Mesenchymal stem cell (in vitro differentiated cells and primary cell): Measurements from ENCODE around the gene PFDN5.

Source experiments
- DNase-seq: peaks from one replicate; pipeline ENCODE4 v3.0.0-alpha.2; 2013
- H2AFZ ChIP-seq: one replicate; pipeline ENCODE4 v1.6.1; 2013; ENCODE audit warnings: low read depth, mild to moderate bottlenecking, control low read depth, inconsistent platforms, low read length, moderate library complexity
- H2AK5ac ChIP-seq: 2 replicates; pipeline ENCODE4 v1.6.1; 2013; ENCODE audit warnings: low read length, moderate library complexity, mild to moderate bottlenecking, inconsistent platforms; ENCODE audit not compliant: severe bottlenecking
- H2BK120ac ChIP-seq: one replicate; pipeline ENCODE4 v1.6.1; 2013; ENCODE audit warnings: low read depth, mild to moderate bottlenecking, inconsistent platforms, low read length, moderate library complexity
- H2BK12ac ChIP-seq, 2 experiments: one replicate each; pipeline ENCODE4 v1.6.1; 2013; ENCODE audit warnings: inconsistent platforms in 2 of 2, low read length in 2 of 2, mild to moderate bottlenecking in 2 of 2, moderate library complexity in 2 of 2, control low read depth in 1 of 2
- H2BK15ac ChIP-seq: one replicate; pipeline ENCODE4 v1.6.1; 2013; ENCODE audit warnings: mild to moderate bottlenecking, low read depth, inconsistent platforms; ENCODE audit not compliant: poor library complexity, severe bottlenecking
- H2BK5ac ChIP-seq: 2 replicates; pipeline ENCODE4 v1.6.1; 2013; ENCODE audit warnings: low read depth, mild to moderate bottlenecking, low read length, control low read depth, inconsistent platforms; ENCODE audit not compliant: poor library complexity, severe bottlenecking
- H3K14ac ChIP-seq, 2 experiments: one replicate each; pipeline ENCODE4 v1.6.1; 2013; ENCODE audit warnings: inconsistent platforms in 2 of 2, low read length in 2 of 2, control low read depth in 1 of 2, mild to moderate bottlenecking in 1 of 2, moderate library complexity in 1 of 2
- H3K18ac ChIP-seq, 2 experiments: one replicate each; pipeline ENCODE4 v1.6.1; 2013; ENCODE audit warnings: inconsistent platforms in 2 of 2, low read length in 2 of 2, control low read depth in 1 of 2, low read depth in 1 of 2, mild to moderate bottlenecking in 1 of 2
- H3K23ac ChIP-seq, 2 experiments: one replicate each; pipeline ENCODE4 v1.6.1; 2013; ENCODE audit warnings: inconsistent platforms in 2 of 2, low read length in 2 of 2, mild to moderate bottlenecking in 2 of 2, moderate library complexity in 2 of 2, control low read depth in 1 of 2
- H3K27ac ChIP-seq: 2 replicates; pipeline ENCODE4 v1.5.1; 2013; ENCODE audit warnings: mild to moderate bottlenecking, moderate library complexity, low read length, control low read depth, inconsistent platforms; ENCODE audit not compliant: poor library complexity, severe bottlenecking
- H3K27me3 ChIP-seq, 2 experiments: 2 replicates each; pipeline versions ENCODE4 v1.6.1 to v1.7.0; 2013; ENCODE audit warnings: low read length in 2 of 2, mild to moderate bottlenecking in 2 of 2, moderate library complexity in 2 of 2, control low read depth in 1 of 2, inconsistent platforms in 1 of 2; ENCODE audit not compliant: control insufficient read depth in 1 of 2, insufficient read depth in 1 of 2
- H3K36me3 ChIP-seq, 2 experiments: 2 replicates each; pipeline versions ENCODE4 v1.6.1 to v1.7.0; 2013; ENCODE audit warnings: low read length in 2 of 2, control low read depth in 1 of 2, inconsistent platforms in 1 of 2, low read depth in 1 of 2, mild to moderate bottlenecking in 1 of 2; ENCODE audit not compliant: insufficient read depth in 2 of 2, control insufficient read depth in 1 of 2
- H3K4ac ChIP-seq, 2 experiments: one replicate each; pipeline ENCODE4 v1.6.1; 2013; ENCODE audit warnings: inconsistent platforms in 2 of 2, low read length in 2 of 2, mild to moderate bottlenecking in 2 of 2, moderate library complexity in 2 of 2, control low read depth in 1 of 2, low read depth in 1 of 2
- H3K4me1 ChIP-seq: 2 replicates; pipeline ENCODE4 v1.6.1; 2013; ENCODE audit warnings: low read depth, low read length, control low read depth; ENCODE audit not compliant: control insufficient read depth, insufficient read depth
- H3K4me2 ChIP-seq: 2 replicates; pipeline ENCODE4 v1.6.1; 2013; ENCODE audit warnings: low read length, mild to moderate bottlenecking, inconsistent platforms; ENCODE audit not compliant: poor library complexity, severe bottlenecking
- H3K4me3 ChIP-seq, 2 experiments: 2 replicates each; pipeline versions ENCODE4 v1.5.1 to v1.7.0; 2013; ENCODE audit warnings: low read length in 2 of 2, mild to moderate bottlenecking in 2 of 2, control low read depth in 1 of 2, low read depth in 1 of 2; ENCODE audit not compliant: insufficient read depth in 1 of 2
- H3K79me1 ChIP-seq: replicated peaks from 2 replicates; pipeline ENCODE4 v1.6.1; 2013; ENCODE audit warnings: mild to moderate bottlenecking, control low read depth, low read length, inconsistent platforms; ENCODE audit not compliant: poor library complexity, severe bottlenecking
- H3K9ac ChIP-seq: 2 replicates; pipeline ENCODE4 v1.7.0; 2013; ENCODE audit warnings: mild to moderate bottlenecking, low read length, moderate library complexity
- H3K9me3 ChIP-seq: 2 replicates; pipeline ENCODE4 v1.7.0; 2013; ENCODE audit warnings: mild to moderate bottlenecking, low read length; ENCODE audit not compliant: control insufficient read depth
- H4K8ac ChIP-seq: one replicate; pipeline ENCODE4 v1.6.1; 2013; ENCODE audit warnings: inconsistent platforms, mild to moderate bottlenecking, low read length, moderate library complexity
- H4K91ac ChIP-seq: one replicate; pipeline ENCODE4 v1.6.1; 2013; ENCODE audit warnings: mild to moderate bottlenecking, low read length, inconsistent platforms
- WGBS: methylation state at CpG from one replicate; pipeline ENCODE4 v1.1.7; 2013; ENCODE audit warnings: mixed read lengths; 5-methylcytosine and 5-hydroxymethylcytosine counted together

The PFDN5 gene

DNA sequence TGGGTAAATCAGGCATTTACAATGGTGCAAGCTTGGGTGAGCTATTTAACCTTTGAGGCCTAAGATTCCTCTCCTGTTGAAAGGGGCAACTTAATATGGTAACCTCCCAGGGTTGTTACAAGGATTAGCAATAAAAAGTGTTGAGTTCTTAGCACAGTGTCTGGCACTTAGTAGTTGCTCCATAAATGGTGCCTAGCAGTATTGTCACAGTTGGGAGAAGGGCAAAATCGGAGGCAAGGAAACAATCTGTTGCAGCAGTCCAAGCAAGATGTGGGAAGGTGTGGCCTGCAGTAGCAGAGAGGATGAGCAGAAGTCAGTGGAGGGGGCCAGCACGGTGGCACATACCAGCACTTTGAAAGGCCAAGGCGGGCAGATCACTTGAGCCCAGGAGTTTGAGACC lies 48.1 kb downstream of the PFDN5 start:
- Histone ChIP-seq H2AK5ac (no peak overlapping the region), H3K4ac (no peak overlapping the region), H3K9ac (no peak overlapping the region), H3K18ac (no peak overlapping the region), H3K27me3 (peaks cover 12 to 23% of the 10 kb centered on the region in 2 experiments), H3K4me3 (no peak overlapping the region), H3K27ac (no peak overlapping the region), H2BK120ac (no peak overlapping the region), H3K4me1 (peaks cover 16% of the 10 kb centered on the region), H3K9me3 (no peaks in the 10 kb centered on the region), H3K23ac (no peak overlapping the region), H3K36me3 (no peaks in the 10 kb centered on the region), H4K91ac (no peak overlapping the region), H2BK12ac (no peak overlapping the region), H4K8ac (no peak overlapping the region), H2BK15ac (no peak overlapping the region), H3K14ac (no peak overlapping the region), H2AFZ (no peak overlapping the region), H3K79me1 (no peaks in the 10 kb centered on the region), H3K4me2 (no peak overlapping the region), H2BK5ac (no peak overlapping the region)
- no peak for DNase-seq
- WGBS: 62% methylated on average over 2 of the region's 3 CpGs

DNA sequence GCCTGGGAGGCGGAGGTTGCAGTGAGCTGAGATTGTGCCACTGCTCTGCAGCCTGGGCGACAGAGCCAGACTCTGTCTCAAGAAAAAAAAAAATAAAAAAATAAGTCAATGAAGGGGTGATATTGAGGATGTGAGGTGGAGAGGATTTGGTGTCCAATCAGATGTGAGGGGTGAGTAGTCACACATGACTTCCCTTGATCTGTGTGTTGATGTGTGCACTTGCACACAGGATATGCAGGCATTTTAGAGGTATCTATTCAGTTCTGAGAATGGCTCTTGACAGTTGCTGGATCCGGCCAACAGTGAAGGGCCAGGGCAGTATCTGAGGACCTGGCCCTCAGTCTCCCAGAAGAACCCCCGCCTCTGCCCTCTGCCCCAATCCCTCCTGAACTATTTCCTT lies 48.6 kb downstream of the PFDN5 start:
- H3K27ac ChIP-seq: no peak overlapping the region
- no peaks in the 10 kb centered on the region for H3K9me3 ChIP-seq
- H3K9ac ChIP-seq: peak overlapping the region; percentile 75
- H3K4me3 ChIP-seq: no peak overlapping the region
- no peak overlapping the region for H3K14ac ChIP-seq
- H2BK12ac ChIP-seq: peak overlapping the region in 1 of 2 experiments; percentile 33
- H3K18ac ChIP-seq: no peak overlapping the region
- H4K91ac ChIP-seq: no peak overlapping the region
- H3K4me1 ChIP-seq: peaks cover 16% of the 10 kb centered on the region
- H2BK120ac ChIP-seq: no peak overlapping the region
- no peak overlapping the region for H2BK5ac ChIP-seq
- H3K36me3 ChIP-seq: no peaks in the 10 kb centered on the region
- 97% methylated on average over 4 of the region's 4 CpGs for WGBS
- no peak overlapping the region for H2AK5ac ChIP-seq
- H2AFZ ChIP-seq: peak overlapping the region; percentile 83
- peaks cover 7 to 17% of the 10 kb centered on the region in 2 experiments for H3K27me3 ChIP-seq
- no peak overlapping the region for H3K4me2 ChIP-seq
- no peak overlapping the region for H3K23ac ChIP-seq
- peak overlapping the region; percentile 89 for H4K8ac ChIP-seq
- no peak overlapping the region for H2BK15ac ChIP-seq
- no peak for DNase-seq
- no peak overlapping the region for H3K4ac ChIP-seq
- no peaks in the 10 kb centered on the region for H3K79me1 ChIP-seq

DNA sequence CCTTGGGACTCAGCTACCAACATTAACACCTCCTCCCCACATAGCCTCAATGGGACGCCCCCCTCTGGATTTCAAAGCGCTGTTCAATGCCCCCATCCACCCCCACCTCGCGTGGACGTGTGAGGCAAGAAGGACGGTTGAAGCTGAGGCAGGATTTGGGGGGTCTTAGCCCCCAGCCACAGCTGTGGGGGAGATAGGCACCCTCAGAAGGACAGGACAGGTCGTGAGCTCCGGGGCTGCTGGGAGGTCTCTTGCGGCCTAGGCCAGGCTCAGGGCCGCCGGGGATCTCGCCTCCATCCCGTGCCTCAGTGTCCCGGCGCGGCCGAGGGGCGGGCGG lies 49.1 kb downstream of the PFDN5 start:
- Histone ChIP-seq H4K91ac (peak overlapping the region; percentile 77), H3K27me3 (peaks cover 6 to 15% of the 10 kb centered on the region in 2 experiments), H3K4me3 (peak overlapping the region; percentile 51 to 76), H3K14ac (peak overlapping the region in 1 of 2 experiments; percentile 90), H3K23ac (no peak overlapping the region), H2BK120ac (no peak overlapping the region), H2AFZ (peak overlapping the region; percentile 83), H2BK15ac (no peak overlapping the region), H3K9me3 (no peaks in the 10 kb centered on the region), H3K9ac (peak overlapping the region; percentile 75), H2BK5ac (no peak overlapping the region), H3K79me1 (no peaks in the 10 kb centered on the region), H3K27ac (no peak overlapping the region), H3K4ac (peak overlapping the region; percentile 75 to 96), H3K4me2 (peak overlapping the region; percentile 89), H4K8ac (peak overlapping the region; percentile 89), H2AK5ac (peak overlapping the region; percentile 8), H3K18ac (peak overlapping the region; percentile 56 to 94), H2BK12ac (peak overlapping the region in 1 of 2 experiments; percentile 82), H3K36me3 (no peaks in the 10 kb centered on the region), H3K4me1 (peaks cover 16% of the 10 kb centered on the region)
- WGBS: 2% methylated on average over 12 of the region's 19 CpGs
- no peak for DNase-seq

DNA sequence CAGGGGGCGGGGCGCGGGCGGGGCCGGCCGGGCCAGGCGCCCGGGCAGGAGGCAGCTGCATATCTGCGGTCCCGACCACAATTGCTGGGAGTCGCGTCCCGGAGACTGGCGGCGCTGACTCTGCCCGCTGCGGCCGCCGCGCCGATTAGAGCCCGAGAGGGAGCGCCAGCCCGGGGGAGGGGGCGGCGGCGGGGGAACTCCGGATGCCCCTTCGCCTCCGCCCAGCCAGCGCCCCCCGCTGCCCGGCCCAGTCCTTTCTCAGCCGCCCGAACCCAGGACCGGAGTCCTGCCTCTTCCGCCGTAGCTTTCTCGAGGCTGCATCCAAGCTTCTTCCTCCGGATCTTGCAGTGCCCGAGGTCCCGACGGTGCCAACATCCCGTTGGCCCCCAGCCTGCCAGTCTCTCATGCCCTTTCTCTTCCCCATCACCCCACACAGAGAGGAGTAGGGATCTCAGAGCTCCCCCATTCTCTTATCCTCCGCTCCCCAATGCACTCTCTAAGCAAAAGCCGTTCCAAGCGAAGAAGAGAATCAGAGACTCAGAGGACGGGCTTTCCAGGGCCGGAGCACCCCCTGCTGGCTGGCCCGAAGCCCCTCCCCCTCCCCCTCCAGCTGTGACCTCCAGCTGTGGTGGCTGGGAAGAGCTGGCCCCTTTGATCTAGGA lies 49.6 kb downstream of the PFDN5 start:
- Histone ChIP-seq H2BK120ac (peak overlapping the region; percentile 59), H2BK5ac (no peak overlapping the region), H3K79me1 (no peaks in the 10 kb centered on the region), H2BK12ac (peak overlapping the region in 1 of 2 experiments; percentile 75), H3K27me3 (peaks cover 2 to 11% of the 10 kb centered on the region in 2 experiments), H4K91ac (peak overlapping the region; percentile 70), H3K18ac (peak overlapping the region; percentile 59 to 96), H3K14ac (no peak overlapping the region), H2AK5ac (peak overlapping the region; percentile 13), H3K4ac (peak overlapping the region in 1 of 2 experiments; percentile 75), H3K9ac (peak overlapping the region; percentile 87), H3K4me3 (peak overlapping the region; percentile 54 to 87), H2AFZ (no peak overlapping the region), H3K4me2 (peak overlapping the region; percentile 95), H3K27ac (peak overlapping the region; percentile 71), H4K8ac (peak overlapping the region; percentile 84), H3K23ac (no peak overlapping the region), H3K9me3 (no peaks in the 10 kb centered on the region), H3K36me3 (no peaks in the 10 kb centered on the region), H3K4me1 (peaks cover 16% of the 10 kb centered on the region), H2BK15ac (no peak overlapping the region)
- DNase-seq: peak; percentile 86
- 2% methylated on average over 50 of the region's 50 CpGs for WGBS
